HG03378 (cell line): ENCODE results near the gene EHD2.
"Not testable (repeated sequence)": the region's sequence is repeated elsewhere in the genome, so short reads cannot be mapped to it uniquely, and the experiment has no call there.

Experiments
- ATAC-seq: cut with Tn5 transposase; IDR thresholded peaks from one replicate; pipeline ENCODE4 v1.9.1; 2021; ENCODE audit warnings: mild to moderate bottlenecking, moderate library complexity; ENCODE audit not compliant: unreplicated experiment

Gene EHD2

GRCh38 chr19:47745010-47745901 is 32.0 kb downstream of the EHD2 start, which contains the start of gene NOP53:
Gene NOP53, plus strand, starts transcription at chr19:47745546. Its CDS starts 14 bp downstream, at chr19:47745560.
- ATAC-seq = peak; percentile 68

- ATAC-seq = not testable (repeated sequence)
Observed at GRCh38 chr19:47746129-47746528, 32.9 kb downstream of the EHD2 start.

GRCh38 chr19:47749326-47749725 is 36.1 kb downstream of the EHD2 start:
- no peak for ATAC-seq

GRCh38 chr19:47750752-47751151 is 37.5 kb downstream of the EHD2 start:
- no peak for ATAC-seq

GRCh38 chr19:47752440-47753211 is 39.4 kb downstream of the EHD2 start:
- ATAC-seq = no peak

- no peak for ATAC-seq
Observed at GRCh38 chr19:47754206-47755064, 41.2 kb downstream of the EHD2 start.

GRCh38 chr19:47755065-47755761 is 42.0 kb downstream of the EHD2 start:
- ATAC-seq = no peak

- no peak for ATAC-seq
Observed at GRCh38 chr19:47755762-47756626, 42.8 kb downstream of the EHD2 start.

GRCh38 chr19:47756627-47756929 is 43.4 kb downstream of the EHD2 start:
- ATAC-seq = no peak

GRCh38 chr19:47756953-47757608 is 43.9 kb downstream of the EHD2 start:
- ATAC-seq = no peak

- ATAC-seq = no peak
Observed at GRCh38 chr19:47757617-47758442, 44.6 kb downstream of the EHD2 start.

GRCh38 chr19:47758443-47758804 is 45.2 kb downstream of the EHD2 start:
- no peak for ATAC-seq

- no peak for ATAC-seq
Observed at GRCh38 chr19:47760632-47760999, 47.4 kb downstream of the EHD2 start.

- no peak for ATAC-seq
Observed at GRCh38 chr19:47761566-47761965, 48.3 kb downstream of the EHD2 start.

- ATAC-seq = no peak
Observed at GRCh38 chr19:47762151-47762550, 48.9 kb downstream of the EHD2 start.

GRCh38 chr19:47762615-47763308 is 49.5 kb downstream of the EHD2 start:
- no peak for ATAC-seq

GRCh38 chr19:47764705-47765104 is 51.5 kb downstream of the EHD2 start:
- not testable (repeated sequence) for ATAC-seq
